Measurements from ENCODE around the gene ATIC. TPM values are rescaled to one million over a fixed set of nuclear protein-coding genes. Genes with fewer than 3 reads are reported as not detected.

ATIC gene
- total RNA-seq, 4 donors from 2014 or later = 34.5 to 69.5 (median 41.3) TPM

DNA sequence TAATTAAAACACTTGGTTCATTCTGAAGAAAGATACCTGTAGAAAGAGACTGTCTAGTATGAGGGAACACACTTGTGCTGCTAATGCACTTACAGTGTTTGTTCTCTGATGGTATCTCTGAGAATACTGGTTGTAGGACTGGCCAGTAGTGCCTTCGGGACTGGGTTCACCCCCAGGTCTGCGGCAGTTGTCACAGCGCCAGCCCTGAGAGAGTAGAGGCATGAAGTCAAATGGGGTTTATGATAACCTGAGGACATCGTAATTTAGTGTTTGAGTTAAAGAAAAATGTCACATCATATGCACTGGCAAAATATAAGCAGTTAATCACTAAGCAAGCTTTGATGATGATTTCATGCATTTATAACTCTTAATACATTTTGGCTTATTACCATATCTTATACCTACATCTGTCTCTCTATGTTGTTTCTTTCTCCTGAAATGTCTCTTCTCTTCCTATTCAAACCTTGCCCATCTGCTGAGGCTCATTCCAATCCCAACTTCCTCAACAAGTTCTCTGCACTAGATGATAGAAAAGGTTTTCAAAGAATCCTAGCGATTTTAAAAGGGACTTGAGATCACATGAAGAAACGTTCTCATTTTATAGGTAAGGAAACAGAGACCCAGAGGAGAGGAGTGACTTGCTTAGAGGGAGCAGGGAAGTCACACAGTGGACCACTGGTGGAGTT is 50.2 kb downstream of the ATIC start:
- no peak for DNase-seq
- Histone ChIP-seq H3K9me3 (no peaks in the 10 kb centered on the region), H3K27me3 (no peaks in the 10 kb centered on the region), H3K4me3 (no peak overlapping the region), H3K4me1 (no peaks in the 10 kb centered on the region), H3K36me3 (peaks cover 0 to 47% (median 0%) of the 10 kb centered on the region in 3 donors), H3K27ac (no peak overlapping the region)
- TF ChIP-seq CTCF (IDR thresholded peaks at IDR 0.05) = no peak
- no peak for TF ChIP-seq POLR2A (IDR thresholded peaks at IDR 0.05)

DNA sequence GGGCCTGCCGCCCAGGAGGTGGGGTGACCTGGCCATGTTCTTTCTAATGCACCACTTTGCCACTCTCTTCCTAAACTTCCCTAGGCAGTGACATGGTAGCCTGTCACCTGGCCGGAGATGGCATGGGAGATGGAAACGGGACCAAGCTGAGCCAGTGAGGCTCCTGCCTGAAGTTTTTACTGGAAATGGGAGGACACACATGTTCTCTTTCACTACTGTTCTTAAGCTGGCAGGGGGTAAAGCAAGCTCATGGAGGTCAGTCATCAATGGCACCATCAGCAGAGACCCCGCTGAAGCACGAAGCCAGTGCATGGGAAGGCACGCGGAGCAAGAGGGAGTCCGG is 50.7 kb downstream of the ATIC start:
- H3K4me1 ChIP-seq = no peaks in the 10 kb centered on the region
- H3K36me3 ChIP-seq = peaks cover 0 to 47% (median 0%) of the 10 kb centered on the region in 3 donors
- DNase-seq = no peak
- H3K27ac ChIP-seq = no peak overlapping the region
- TF ChIP-seq CTCF (IDR thresholded peaks at IDR 0.05) (no peak), POLR2A (IDR thresholded peaks at IDR 0.05) (no peak)
- H3K9me3 ChIP-seq = no peaks in the 10 kb centered on the region
- H3K4me3 ChIP-seq = no peak overlapping the region
- no peaks in the 10 kb centered on the region for H3K27me3 ChIP-seq

- H3K27ac ChIP-seq = no peak overlapping the region
- H3K36me3 ChIP-seq = peaks cover 0 to 47% (median 0%) of the 10 kb centered on the region in 3 donors
- H3K27me3 ChIP-seq = no peaks in the 10 kb centered on the region
- no peaks in the 10 kb centered on the region for H3K9me3 ChIP-seq
- no peak overlapping the region for H3K4me3 ChIP-seq
- H3K4me1 ChIP-seq = no peaks in the 10 kb centered on the region
- no peak for TF ChIP-seq CTCF (IDR thresholded peaks at IDR 0.05)
- TF ChIP-seq POLR2A (IDR thresholded peaks at IDR 0.05) = no peak
- no peak for DNase-seq
Measured at GRCh38 chr2:215363039-215363438, 51.2 kb downstream of the ATIC start.

GRCh38 chr2:215363461-215364156 is 51.8 kb downstream of the ATIC start:
- Histone ChIP-seq H3K9me3 (no peaks in the 10 kb centered on the region), H3K4me3 (no peak overlapping the region), H3K27ac (no peak overlapping the region), H3K36me3 (peaks cover 0 to 47% (median 0%) of the 10 kb centered on the region in 3 donors), H3K4me1 (no peaks in the 10 kb centered on the region), H3K27me3 (no peaks in the 10 kb centered on the region)
- no peak for TF ChIP-seq POLR2A (IDR thresholded peaks at IDR 0.05)
- no peak for TF ChIP-seq CTCF (IDR thresholded peaks at IDR 0.05)
- no peak for DNase-seq

- TF ChIP-seq CTCF (IDR thresholded peaks at IDR 0.05) = no peak
- TF ChIP-seq POLR2A (IDR thresholded peaks at IDR 0.05) = no peak
- Histone ChIP-seq H3K36me3 (peaks cover 0 to 43% (median 0%) of the 10 kb centered on the region in 3 donors), H3K4me1 (no peaks in the 10 kb centered on the region), H3K27me3 (no peaks in the 10 kb centered on the region), H3K4me3 (no peak overlapping the region), H3K9me3 (no peaks in the 10 kb centered on the region), H3K27ac (no peak overlapping the region)
- DNase-seq = no peak
Measured at GRCh38 chr2:215364157-215365155, 52.6 kb downstream of the ATIC start.

All from Peyer's patch (tissue), 4 donors.